B cell (primary cell): ENCODE results near the gene LTBP3. TPM values are rescaled to one million over a fixed set of nuclear protein-coding genes. Genes with fewer than 3 reads are reported as not detected.

Experiments used
- ATAC-seq: fragments of 200-7000 bp; cut with Tn5 transposase; one replicate; pipeline ENCODE4 v1.10.0; 2021; ENCODE audit warnings: low read depth, mild to moderate bottlenecking, moderate number of reproducible peaks, moderate library complexity
- CTCF ChIA-PET: fragments of 350-600 bp; sonication (Branson Sonifier 250); formaldehyde crosslinking; loops from one replicate; lab custom pipeline; 2021; ENCODE audit warnings: antibody characterized with exemption, inconsistent platforms; lab: Charles Lee
- POLR2A ChIA-PET: fragments of 350-600 bp; sonication (Branson Sonifier 250); formaldehyde crosslinking; loops from one replicate; lab custom pipeline; 2021; ENCODE audit warnings: antibody characterized with exemption; lab: Charles Lee
- DNase-seq: peaks from one replicate; pipeline ENCODE4 v3.0.0; 2013
- H2AFZ ChIP-seq: 2 replicates; pipeline ENCODE4 v1.6.1; 2012; ENCODE audit warnings: mild to moderate bottlenecking, low read depth, low read length; ENCODE audit not compliant: insufficient read depth, poor library complexity, severe bottlenecking
- H3K27ac ChIP-seq, 2 donors: 1 replicate in 1 of 2; 2 replicates in 1 of 2; pipeline ENCODE4 v1.5.1; 2012 to 2013; ENCODE audit warnings: low read length in 2 of 2, mild to moderate bottlenecking in 2 of 2, moderate library complexity in 1 of 2
- H3K27me3 ChIP-seq, 4 experiments: fragments of 200-600 bp in 1 of 4; sonication (generic) in 1 of 4; replicated peaks in 1 of 4; 1 replicate in 2 of 4; 2 replicates in 2 of 4; pipeline versions ENCODE4 v1.6.1 to v1.7.0; 2013 to 2016; ENCODE audit warnings: low read length in 3 of 4, mild to moderate bottlenecking in 2 of 4, mixed read lengths in 1 of 4, moderate library complexity in 1 of 4; ENCODE audit not compliant: insufficient read depth in 4 of 4, control insufficient read depth in 3 of 4; ENCODE audit errors: control extremely low read depth in 1 of 4
- H3K36me3 ChIP-seq, 2 experiments: replicated peaks in 1 of 2; 1 replicate in 1 of 2; 2 replicates in 1 of 2; pipeline versions ENCODE4 v1.6.1 to v1.7.1; 2013; ENCODE audit warnings: low read length in 1 of 2; ENCODE audit not compliant: insufficient read depth in 2 of 2, control insufficient read depth in 1 of 2; ENCODE audit errors: control extremely low read depth in 1 of 2, extremely low read depth in 1 of 2
- H3K4me1 ChIP-seq, 2 donors: fragments of 200-600 bp in 1 of 2; sonication (generic) in 1 of 2; 1 replicate in 1 of 2; 2 replicates in 1 of 2; pipeline versions ENCODE4 v1.5.1 to v1.6.1; 2013 to 2017; ENCODE audit warnings: low read length in 2 of 2; ENCODE audit not compliant: control insufficient read depth in 2 of 2, insufficient read depth in 2 of 2
- H3K4me2 ChIP-seq: replicated peaks from 2 replicates; pipeline ENCODE3; 2012; ENCODE audit warnings: mild to moderate bottlenecking, low read depth, low read length; ENCODE audit not compliant: poor library complexity, severe bottlenecking
- H3K4me3 ChIP-seq, 5 experiments: fragments of 200-600 bp in 1 of 5; sonication (generic) in 1 of 5; 1 replicate in 3 of 5; 2 replicates in 2 of 5; pipeline versions ENCODE4 v1.5.1 to v1.7.0; 2011 to 2016; ENCODE audit warnings: low read length in 4 of 5, mild to moderate bottlenecking in 4 of 5, low read depth in 2 of 5, control low read depth in 1 of 5, moderate library complexity in 1 of 5; ENCODE audit not compliant: insufficient read depth in 1 of 5; ENCODE audit errors: control extremely low read depth in 1 of 5, extremely low read depth in 1 of 5
- H3K79me2 ChIP-seq: fragments of 200-600 bp; sonication (generic); one replicate; pipeline ENCODE4 v1.6.0; 2016; ENCODE audit warnings: low read length; ENCODE audit not compliant: control insufficient read depth, insufficient read depth
- H3K9ac ChIP-seq: fragments of 200-600 bp; sonication (generic); 2 replicates; pipeline ENCODE4 v1.6.1; 2017; ENCODE audit warnings: mild to moderate bottlenecking, low read length, moderate library complexity
- H3K9me3 ChIP-seq, 3 donors: one replicate each; pipeline versions ENCODE4 v1.6.1 to v1.7.1; 2013; ENCODE audit warnings: low read length in 2 of 3; ENCODE audit not compliant: control insufficient read depth in 2 of 3, insufficient read depth in 1 of 3; ENCODE audit errors: control extremely low read depth in 1 of 3
- H4K20me1 ChIP-seq: 2 replicates; pipeline ENCODE4 v1.6.0; 2012; ENCODE audit warnings: mild to moderate bottlenecking, low read length; ENCODE audit not compliant: insufficient read depth, control insufficient read depth, poor library complexity, severe bottlenecking
- H3K27ac Mint-ChIP-seq: one replicate; pipeline ENCODE4 v1.8.0; 2021; ENCODE audit warnings: mixed read lengths
- H3K27me3 Mint-ChIP-seq: one replicate; pipeline ENCODE4 v1.8.0; 2021; ENCODE audit warnings: mixed read lengths
- H3K4me1 Mint-ChIP-seq: one replicate; pipeline ENCODE4 v1.8.0; 2021; ENCODE audit warnings: mixed read lengths
- H3K4me3 Mint-ChIP-seq: one replicate; pipeline ENCODE4 v1.8.0; 2021; ENCODE audit warnings: mixed read lengths
- H3K9me3 Mint-ChIP-seq: one replicate; pipeline ENCODE4 v1.8.0; 2022; ENCODE audit warnings: mixed read lengths; ENCODE audit not compliant: insufficient read depth
- CTCF ChIP-seq: fragments of 200-600 bp; IDR thresholded peaks from one replicate; pipeline ENCODE4 v1.8.0; 2022; ENCODE audit warnings: antibody characterized with exemption, mild to moderate bottlenecking
- EZH2 ChIP-seq: IDR thresholded peaks from 2 replicates; pipeline ENCODE4 v1.6.1; 2012; ENCODE audit warnings: borderline replicate concordance, low read depth, mild to moderate bottlenecking, moderate library complexity, low read length; ENCODE audit not compliant: insufficient read depth, poor library complexity, severe bottlenecking
- WGBS: methylation state at CpG from one replicate; pipeline ENCODE4 v1.1.5; 2013; ENCODE audit warnings: missing lambda C conversion rate; ENCODE audit not compliant: insufficient coverage; 5-methylcytosine and 5-hydroxymethylcytosine counted together
- intact Hi-C: fragments of 100-400 bp; cut with micrococcal nuclease; formaldehyde crosslinking; loops from one replicate; pipeline ENCODE4 v1.10.0; 2022
- polyA plus RNA-seq: library from polyadenylated mRNA; depleted of rRNA; stranded (reverse); fragments of >200 nt; gene quantifications from 2 replicates; pipeline ENCODE4 v1.2.3, GENCODE V29; 2012
- total RNA-seq, 2 donors: library from RNA; stranded (reverse); fragments of 120-200 nt in 1 of 2; gene quantifications; 1 replicate in 1 of 2; 2 replicates in 1 of 2; pipeline versions ENCODE4 v1.2.3 to v1.2.4, GENCODE V29; 2013 to 2022

LTBP3 gene
- total and polyA plus RNA-seq, 2 donors (not counting 1 experiment from before 2014, with no cell fraction given) = 65.1 to 69.0 TPM

- Histone ChIP-seq H3K27ac (no peak overlapping the region), H3K79me2 (no peaks in the 10 kb centered on the region), H2AFZ (no peak overlapping the region), H4K20me1 (peaks cover 24% of the 10 kb centered on the region), H3K4me3 (no peak overlapping the region), H3K9me3 (no peaks in the 10 kb centered on the region), H3K4me2 (no peak overlapping the region), H3K36me3 (peaks cover 0 to 38% of the 10 kb centered on the region in 2 experiments), H3K9ac (no peak overlapping the region), H3K27me3 (no peaks in the 10 kb centered on the region), H3K4me1 (peaks cover 31 to 51% of the 10 kb centered on the region in 2 donors)
- no peak overlapping the region for H3K4me3 Mint-ChIP-seq
- intact Hi-C loops = no loop called here
- ATAC-seq (no peak), DNase-seq (no peak)
- CTCF ChIA-PET = interaction anchor here (0.7 to 9.7 kb wide), 14 partner anchors 11 to 316 kb away, joined by 3 to 144 read pairs (median 4); partner anchors contain the start of genes EHBP1L1, FAM89B, PCNX3 and ZNRD2
- H3K4me1 Mint-ChIP-seq = peaks cover 46% of the 10 kb centered on the region
- WGBS = 88% methylated on average over 4 of the region's 8 CpGs
- H3K9me3 Mint-ChIP-seq = no peaks in the 10 kb centered on the region
- no peak for TF ChIP-seq EZH2
- TF ChIP-seq CTCF = no peak
- H3K27ac Mint-ChIP-seq = no peak overlapping the region
- POLR2A ChIA-PET = interaction anchor here (0.6 to 4.9 kb wide), 4 partner anchors 14 to 61 kb away, joined by 3 to 45 read pairs (median 6); partner anchors contain the start of genes EHBP1L1 and PCNX3
- no peaks in the 10 kb centered on the region for H3K27me3 Mint-ChIP-seq
Measured at GRCh38 chr11:65590240-65590738, 32.1 kb upstream of the LTBP3 start.
